Measurements from ENCODE around the gene PFDN2. TPM values are rescaled to one million over a fixed set of nuclear protein-coding genes. Genes with fewer than 3 reads are reported as not detected.

Gene PFDN2, protein sequence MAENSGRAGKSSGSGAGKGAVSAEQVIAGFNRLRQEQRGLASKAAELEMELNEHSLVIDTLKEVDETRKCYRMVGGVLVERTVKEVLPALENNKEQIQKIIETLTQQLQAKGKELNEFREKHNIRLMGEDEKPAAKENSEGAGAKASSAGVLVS
- 100 to 1,000 TPM; 141 to 148 TPM for total RNA-seq

DNA sequence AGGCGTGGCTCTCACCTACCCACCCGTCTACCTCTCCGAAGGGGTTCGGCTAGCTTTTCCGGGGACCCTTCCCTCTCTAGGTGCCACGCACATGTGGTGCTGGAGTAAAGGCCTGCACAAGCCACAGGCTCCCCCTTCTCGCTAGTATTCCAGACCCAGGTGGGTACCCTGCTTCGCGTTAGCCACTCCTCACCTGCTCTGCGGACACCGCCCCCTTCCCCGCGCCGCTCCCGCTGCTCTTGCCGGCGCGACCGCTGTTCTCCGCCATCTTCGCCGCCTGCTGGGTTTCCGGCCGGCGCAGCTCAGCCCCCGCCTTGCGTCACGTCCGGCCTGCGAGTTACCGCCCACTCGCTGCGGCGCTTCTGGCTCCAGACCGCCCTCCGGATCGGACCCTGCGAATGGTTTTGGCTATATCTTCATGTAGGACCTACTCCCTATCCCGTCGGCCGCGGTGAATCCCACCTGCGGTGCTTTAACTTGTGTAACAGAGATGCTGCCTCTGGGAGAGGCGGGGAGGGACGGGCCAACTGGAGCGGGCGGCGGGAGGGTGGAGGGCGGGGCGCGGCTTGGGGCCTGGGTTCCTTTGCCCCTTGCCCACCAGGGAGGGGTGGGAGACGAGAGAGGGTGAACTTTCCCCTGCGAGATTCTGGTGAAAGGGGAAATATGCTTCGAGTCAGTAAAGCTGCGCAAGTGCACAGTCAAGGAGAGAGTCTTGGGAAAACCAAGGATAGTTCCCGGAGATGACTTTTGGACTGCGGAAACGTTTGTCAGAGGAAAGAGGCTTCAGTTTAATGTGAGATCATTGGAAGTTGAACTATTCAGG is at the start of gene PFDN2, which contains the start of gene NIT1:
TSS of gene PFDN2 (minus strand) at position 279 of the 823 bp plus-strand sequence. CDS start at position 268, 11 bp downstream.
TSS of gene NIT1 (plus strand) at position 347 of the 823 bp plus-strand sequence. CDS start at position 419, 72 bp downstream.
- H3K27me3 Mint-ChIP-seq: no peaks in the 10 kb centered on the region
- H3K36me3 Mint-ChIP-seq: peaks cover 61% of the 10 kb centered on the region
- H3K4me1 Mint-ChIP-seq: peaks cover 72% of the 10 kb centered on the region
- H3K9me3 Mint-ChIP-seq: no peaks in the 10 kb centered on the region
- H3K27ac Mint-ChIP-seq: peak within 1 kb of the TSS; percentile 90
- DNase-seq: peak; percentile 92
- peak within 1 kb of the TSS; percentile 93 for H3K4me3 Mint-ChIP-seq

DNA sequence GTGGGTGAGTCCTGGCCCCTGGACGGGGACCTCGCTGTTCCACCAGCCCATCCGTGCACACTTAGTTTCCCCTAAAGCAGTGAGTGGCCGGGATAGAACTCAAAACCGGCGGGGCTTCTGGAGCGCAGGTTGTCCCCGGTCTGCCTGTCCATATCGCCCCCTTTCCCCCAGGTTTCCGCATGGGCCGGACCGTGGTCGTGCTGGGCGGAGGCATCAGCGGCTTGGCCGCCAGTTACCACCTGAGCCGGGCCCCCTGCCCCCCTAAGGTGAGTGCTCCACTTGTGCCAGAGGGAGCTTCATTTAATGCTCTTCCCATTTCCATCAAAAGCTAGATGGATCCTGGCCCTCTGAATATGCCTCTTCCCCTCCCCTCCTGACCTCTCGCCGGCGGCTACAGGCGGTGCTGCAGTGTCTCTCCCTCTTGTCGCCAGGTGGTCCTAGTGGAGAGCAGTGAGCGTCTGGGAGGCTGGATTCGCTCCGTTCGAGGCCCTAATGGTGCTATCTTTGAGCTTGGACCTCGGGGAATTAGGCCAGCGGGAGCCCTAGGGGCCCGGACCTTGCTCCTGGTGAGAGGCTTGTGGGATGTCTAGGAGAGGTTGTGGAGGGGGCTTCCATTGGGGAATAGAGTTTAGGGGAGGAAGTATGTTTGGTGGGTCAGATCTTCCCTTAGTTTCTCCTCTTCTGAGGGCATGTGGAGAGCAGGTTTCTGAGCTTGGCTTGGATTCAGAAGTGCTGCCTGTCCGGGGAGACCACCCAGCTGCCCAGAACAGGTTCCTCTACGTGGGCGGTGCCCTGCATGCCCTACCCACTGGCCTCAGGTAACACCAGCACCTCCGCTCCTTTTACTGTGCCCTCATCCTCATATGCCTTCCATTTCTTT is 49.1 kb upstream of the PFDN2 start:
- Mint-ChIP-seq H3K9me3 (no peaks in the 10 kb centered on the region), H3K4me1 (peaks cover 32% of the 10 kb centered on the region), H3K36me3 (peaks cover 20% of the 10 kb centered on the region), H3K27ac (peak overlapping the region; percentile 94), H3K4me3 (peak overlapping the region; percentile 88), H3K27me3 (no peaks in the 10 kb centered on the region)
- DNase-seq: no peak

DNA sequence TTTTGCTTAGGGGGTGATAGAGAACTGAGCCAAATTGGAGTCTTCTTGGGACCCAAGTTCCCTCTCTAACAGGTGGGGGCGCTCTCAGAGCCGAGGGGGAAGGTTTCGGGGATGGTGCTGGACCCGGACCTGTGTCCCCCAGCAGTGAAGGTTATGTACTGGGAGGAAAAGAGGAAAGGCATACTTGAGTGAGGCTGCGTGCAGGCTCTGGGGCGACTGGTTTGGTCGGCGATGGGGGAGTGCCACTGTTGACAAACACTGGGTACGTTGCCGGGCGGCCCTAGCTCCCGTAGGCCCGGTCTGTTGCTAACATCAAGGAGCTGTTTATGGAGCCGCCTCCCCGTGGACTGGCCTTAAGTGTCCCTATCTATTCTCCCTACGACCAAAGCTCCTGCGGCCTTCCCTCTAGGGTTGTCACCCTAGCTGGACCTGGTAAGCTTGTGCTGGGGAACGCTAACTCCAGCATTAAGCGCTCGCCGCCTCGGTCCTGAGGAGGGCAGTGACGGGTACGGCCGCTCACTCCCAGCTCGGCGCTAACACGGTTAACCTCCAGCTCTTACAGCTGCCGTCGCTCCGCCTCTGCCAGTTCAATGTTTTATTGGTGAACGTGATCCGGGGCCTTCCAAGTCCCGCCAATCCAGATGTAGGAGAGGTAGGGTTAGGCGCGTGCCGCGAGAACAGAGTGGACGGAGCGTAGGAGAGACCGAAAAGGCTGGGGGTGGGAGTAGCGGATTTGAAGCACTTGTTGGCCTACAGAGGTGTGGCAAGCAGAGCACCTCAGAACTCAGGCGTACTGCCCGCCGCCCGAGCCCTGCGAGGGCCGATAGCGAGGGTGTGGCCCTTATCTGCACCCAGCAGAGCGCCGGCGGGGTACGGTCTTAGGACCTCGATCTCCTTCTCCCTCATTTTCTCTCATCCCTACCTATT is 48.2 kb upstream of the PFDN2 start, which contains the start of gene PPOX:
TSS of gene PPOX (plus strand) at position 685 of the 927 bp plus-strand sequence. CDS start 422 bp downstream, outside the sequence.
- Mint-ChIP-seq H3K27me3 (no peaks in the 10 kb centered on the region), H3K9me3 (no peaks in the 10 kb centered on the region), H3K36me3 (peaks cover 18% of the 10 kb centered on the region), H3K27ac (peak within 1 kb of the TSS; percentile 94), H3K4me3 (peak within 1 kb of the TSS; percentile 88), H3K4me1 (peaks cover 37% of the 10 kb centered on the region)
- peak; percentile 93 for DNase-seq

DNA sequence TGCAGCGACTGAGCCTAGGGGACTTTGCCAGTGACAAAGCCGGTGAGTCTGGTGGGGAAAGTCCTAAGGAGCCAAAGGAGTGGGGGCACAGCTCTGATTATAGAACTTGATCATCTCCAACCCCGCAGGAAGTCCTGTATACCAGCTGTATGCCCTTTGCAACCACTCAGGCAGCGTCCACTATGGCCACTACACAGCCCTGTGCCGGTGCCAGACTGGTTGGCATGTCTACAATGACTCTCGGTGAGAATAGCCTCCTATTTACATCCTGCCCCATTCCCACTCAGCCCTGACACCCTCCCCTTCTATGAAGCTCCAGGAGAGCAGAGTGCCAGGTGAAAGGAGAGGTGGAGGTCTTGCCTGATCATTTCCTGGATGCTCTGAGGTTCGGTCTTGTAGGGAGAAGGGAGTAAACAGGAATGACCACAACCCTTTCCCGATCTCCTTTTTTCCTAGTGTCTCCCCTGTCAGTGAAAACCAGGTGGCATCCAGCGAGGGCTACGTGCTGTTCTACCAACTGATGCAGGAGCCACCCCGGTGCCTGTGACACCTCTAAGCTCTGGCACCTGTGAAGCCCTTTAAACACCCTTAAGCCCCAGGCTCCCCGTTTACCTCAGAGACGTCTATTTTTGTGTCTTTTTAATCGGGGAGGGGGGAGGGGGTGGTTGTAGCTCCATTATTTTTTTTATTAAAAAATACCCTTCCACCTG is 47.2 kb upstream of the PFDN2 start:
- peak overlapping the region; percentile 94 for H3K27ac Mint-ChIP-seq
- no peak overlapping the region for H3K4me3 Mint-ChIP-seq
- no peaks in the 10 kb centered on the region for H3K27me3 Mint-ChIP-seq
- peaks cover 18% of the 10 kb centered on the region for H3K36me3 Mint-ChIP-seq
- DNase-seq: no peak
- H3K9me3 Mint-ChIP-seq: no peaks in the 10 kb centered on the region
- peaks cover 44% of the 10 kb centered on the region for H3K4me1 Mint-ChIP-seq

DNA sequence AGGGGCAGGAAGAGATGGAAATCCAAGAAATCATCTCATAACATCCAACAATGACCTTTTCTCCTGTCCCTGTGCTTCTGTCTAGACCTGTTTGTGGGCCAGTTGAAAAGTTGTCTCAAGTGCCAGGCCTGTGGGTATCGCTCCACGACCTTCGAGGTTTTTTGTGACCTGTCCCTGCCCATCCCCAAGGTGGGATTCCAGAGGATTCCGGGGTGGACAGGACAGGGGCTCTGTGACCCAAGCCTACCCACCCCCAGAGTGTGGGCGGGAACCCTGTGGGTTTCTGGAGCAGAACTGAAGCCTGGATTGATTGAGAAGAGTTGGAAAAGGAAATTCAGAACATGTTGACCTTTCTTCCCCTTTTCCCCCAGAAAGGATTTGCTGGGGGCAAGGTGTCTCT is 46.0 kb upstream of the PFDN2 start:
- Mint-ChIP-seq H3K27ac (peak overlapping the region; percentile 17), H3K4me1 (peaks cover 44% of the 10 kb centered on the region), H3K4me3 (no peak overlapping the region), H3K9me3 (no peaks in the 10 kb centered on the region), H3K36me3 (peaks cover 16% of the 10 kb centered on the region), H3K27me3 (no peaks in the 10 kb centered on the region)
- DNase-seq: no peak

DNA sequence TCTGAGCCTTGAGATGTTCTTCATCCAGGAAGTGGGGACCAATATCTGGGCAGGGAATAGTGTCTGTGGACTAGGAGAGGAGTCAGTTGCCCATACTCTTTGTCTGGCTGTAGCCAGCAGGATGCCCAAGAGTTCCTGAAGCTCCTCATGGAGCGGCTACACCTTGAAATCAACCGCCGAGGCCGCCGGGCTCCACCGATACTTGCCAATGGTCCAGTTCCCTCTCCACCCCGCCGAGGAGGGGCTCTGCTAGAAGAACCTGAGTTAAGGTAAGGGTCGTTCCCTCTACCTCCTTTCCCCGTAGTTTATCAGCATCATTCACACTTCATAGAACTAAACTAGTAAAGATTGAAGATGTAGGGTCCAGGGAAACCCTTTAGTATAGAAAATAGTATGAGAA is 45.0 kb upstream of the PFDN2 start:
- Mint-ChIP-seq H3K4me3 (no peak overlapping the region), H3K9me3 (no peaks in the 10 kb centered on the region), H3K27me3 (no peaks in the 10 kb centered on the region), H3K36me3 (peaks cover 16% of the 10 kb centered on the region), H3K27ac (no peak overlapping the region), H3K4me1 (peaks cover 47% of the 10 kb centered on the region)
- DNase-seq: no peak

DNA sequence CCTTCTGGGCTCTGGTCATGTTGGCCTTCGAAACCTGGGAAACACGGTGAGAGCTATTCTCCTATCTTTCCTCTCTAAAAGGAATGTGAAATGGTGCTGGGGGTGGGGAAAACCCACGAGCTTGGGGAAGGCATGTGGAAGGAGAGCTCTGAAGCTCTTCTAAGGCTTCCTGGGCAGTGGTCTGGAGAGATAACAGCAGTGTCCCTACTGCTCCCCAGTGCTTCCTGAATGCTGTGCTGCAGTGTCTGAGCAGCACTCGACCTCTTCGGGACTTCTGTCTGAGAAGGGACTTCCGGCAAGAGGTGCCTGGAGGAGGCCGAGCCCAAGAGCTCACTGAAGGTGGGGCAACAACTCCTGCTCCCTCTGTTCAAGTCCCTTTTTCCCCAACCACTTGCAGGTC is 44.2 kb upstream of the PFDN2 start:
- peaks cover 18% of the 10 kb centered on the region for H3K36me3 Mint-ChIP-seq
- peaks cover 42% of the 10 kb centered on the region for H3K4me1 Mint-ChIP-seq
- peak overlapping the region; percentile 13 for H3K27ac Mint-ChIP-seq
- H3K27me3 Mint-ChIP-seq: no peaks in the 10 kb centered on the region
- no peaks in the 10 kb centered on the region for H3K9me3 Mint-ChIP-seq
- no peak overlapping the region for H3K4me3 Mint-ChIP-seq
- no peak for DNase-seq

DNA sequence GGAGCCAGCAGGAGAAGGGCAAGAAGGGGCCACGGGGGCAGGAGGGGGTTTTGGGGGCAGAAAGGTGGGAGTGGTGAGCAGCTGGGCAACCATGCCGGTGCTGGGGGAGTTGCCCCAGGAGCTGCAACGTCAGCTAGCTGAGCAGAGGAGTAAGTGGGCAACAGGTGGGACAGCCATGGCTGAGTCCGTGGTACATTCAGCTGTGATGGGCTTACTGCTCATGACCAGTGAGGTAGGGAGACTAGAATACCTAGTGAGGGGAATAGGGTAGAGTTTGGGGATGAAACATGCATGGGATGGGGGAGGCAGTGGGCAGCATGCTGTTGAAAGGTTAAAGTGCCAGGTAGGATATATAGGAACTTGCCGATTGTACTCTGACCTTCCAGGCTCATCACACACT is 43.8 kb upstream of the PFDN2 start:
- Mint-ChIP-seq H3K27ac (peak overlapping the region; percentile 13), H3K4me1 (peaks cover 40% of the 10 kb centered on the region), H3K36me3 (peaks cover 18% of the 10 kb centered on the region), H3K9me3 (no peaks in the 10 kb centered on the region), H3K4me3 (no peak overlapping the region), H3K27me3 (no peaks in the 10 kb centered on the region)
- DNase-seq: no peak

DNA sequence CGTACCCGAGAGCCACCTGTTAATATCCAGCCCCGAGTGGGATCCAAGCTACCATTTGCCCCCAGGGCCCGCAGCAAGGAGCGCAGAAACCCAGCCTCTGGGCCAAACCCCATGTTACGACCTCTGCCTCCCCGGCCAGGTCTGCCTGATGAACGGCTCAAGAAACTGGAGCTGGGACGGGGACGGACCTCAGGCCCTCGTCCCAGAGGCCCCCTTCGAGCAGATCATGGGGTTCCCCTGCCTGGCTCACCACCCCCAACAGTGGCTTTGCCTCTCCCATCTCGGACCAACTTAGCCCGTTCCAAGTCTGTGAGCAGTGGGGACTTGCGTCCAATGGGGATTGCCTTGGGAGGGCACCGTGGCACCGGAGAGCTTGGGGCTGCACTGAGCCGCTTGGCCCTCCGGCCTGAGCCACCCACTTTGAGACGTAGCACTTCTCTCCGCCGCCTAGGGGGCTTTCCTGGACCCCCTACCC is 42.9 kb upstream of the PFDN2 start:
- Mint-ChIP-seq H3K4me1 (peaks cover 41% of the 10 kb centered on the region), H3K27ac (no peak overlapping the region), H3K36me3 (peaks cover 20% of the 10 kb centered on the region), H3K9me3 (no peaks in the 10 kb centered on the region), H3K27me3 (no peaks in the 10 kb centered on the region), H3K4me3 (peak overlapping the region; percentile 84)
- DNase-seq: no peak

DNA sequence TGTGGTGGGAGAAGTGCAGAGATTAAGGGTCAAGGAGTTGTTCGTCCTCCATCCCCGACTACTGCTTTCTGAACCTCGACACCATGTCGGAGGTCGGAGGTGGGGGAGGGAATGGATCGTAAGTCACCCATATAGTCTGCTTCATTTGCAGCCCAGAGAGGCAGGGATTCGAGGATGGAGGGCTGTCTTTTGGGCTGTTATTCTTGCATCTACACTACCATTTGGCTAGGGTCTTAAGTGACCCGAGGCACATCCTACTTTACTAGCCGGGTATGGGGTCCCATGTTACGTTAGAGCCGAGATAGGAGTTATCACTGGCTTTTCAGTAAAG is 42.0 kb upstream of the PFDN2 start:
- no peak for DNase-seq

DNA sequence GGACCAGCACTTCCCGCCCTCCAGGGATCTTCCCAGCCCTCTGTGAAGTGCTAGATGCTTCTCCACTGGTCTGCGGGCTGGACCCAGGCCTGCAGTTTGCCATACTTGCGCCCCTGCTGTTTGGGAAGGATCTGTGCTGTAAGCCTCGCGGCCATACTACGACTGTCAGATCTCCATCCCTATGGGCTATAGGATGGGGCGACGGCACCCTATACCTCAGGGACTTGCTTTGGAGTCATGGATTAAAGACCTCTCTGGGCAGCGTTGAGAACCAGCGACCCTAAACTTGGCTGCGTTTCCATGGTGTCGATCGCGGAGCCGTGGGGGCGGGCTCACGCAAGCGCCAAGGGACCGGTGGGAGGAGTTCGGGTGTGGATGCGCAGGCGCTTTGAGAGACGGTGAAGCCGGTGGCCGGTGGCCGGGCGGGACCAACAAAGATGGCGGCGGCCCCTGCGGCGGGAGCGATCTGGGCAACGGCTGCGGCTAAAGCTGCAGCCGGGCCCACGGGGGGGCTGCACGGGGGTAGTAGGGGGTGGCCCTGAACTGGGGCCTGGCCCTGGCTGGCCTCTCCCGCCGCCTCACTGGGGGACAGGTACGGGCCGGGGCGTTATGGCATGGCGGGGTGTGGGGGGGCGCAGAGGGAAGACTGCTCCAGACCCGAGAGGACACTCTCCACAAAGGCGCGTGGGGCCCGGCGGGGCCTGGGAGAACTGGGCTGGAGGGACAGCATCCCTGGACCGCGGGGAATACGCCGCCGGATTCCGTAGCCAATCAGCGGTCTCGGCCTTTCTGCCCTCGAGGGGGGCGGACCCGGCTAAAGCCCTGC is 41.5 kb upstream of the PFDN2 start, which contains the start of gene USP21:
TSS of gene USP21 (plus strand) at position 414 of the 826 bp plus-strand sequence. CDS start 1,141 bp downstream, outside the sequence.
- Mint-ChIP-seq H3K4me1 (peaks cover 40% of the 10 kb centered on the region), H3K4me3 (peak within 1 kb of the TSS; percentile 84), H3K9me3 (no peaks in the 10 kb centered on the region), H3K36me3 (peaks cover 18% of the 10 kb centered on the region), H3K27ac (peak within 1 kb of the TSS; percentile 86), H3K27me3 (no peaks in the 10 kb centered on the region)
- DNase-seq: peak; percentile 92

More for the DNA sequence above, 42.0 kb upstream of the PFDN2 start:
- Mint-ChIP-seq H3K27me3 (no peaks in the 10 kb centered on the region), H3K4me1 (peaks cover 40% of the 10 kb centered on the region), H3K9me3 (no peaks in the 10 kb centered on the region), H3K4me3 (peak overlapping the region; percentile 84), H3K36me3 (peaks cover 22% of the 10 kb centered on the region), H3K27ac (peak overlapping the region; percentile 86)

DNA sequence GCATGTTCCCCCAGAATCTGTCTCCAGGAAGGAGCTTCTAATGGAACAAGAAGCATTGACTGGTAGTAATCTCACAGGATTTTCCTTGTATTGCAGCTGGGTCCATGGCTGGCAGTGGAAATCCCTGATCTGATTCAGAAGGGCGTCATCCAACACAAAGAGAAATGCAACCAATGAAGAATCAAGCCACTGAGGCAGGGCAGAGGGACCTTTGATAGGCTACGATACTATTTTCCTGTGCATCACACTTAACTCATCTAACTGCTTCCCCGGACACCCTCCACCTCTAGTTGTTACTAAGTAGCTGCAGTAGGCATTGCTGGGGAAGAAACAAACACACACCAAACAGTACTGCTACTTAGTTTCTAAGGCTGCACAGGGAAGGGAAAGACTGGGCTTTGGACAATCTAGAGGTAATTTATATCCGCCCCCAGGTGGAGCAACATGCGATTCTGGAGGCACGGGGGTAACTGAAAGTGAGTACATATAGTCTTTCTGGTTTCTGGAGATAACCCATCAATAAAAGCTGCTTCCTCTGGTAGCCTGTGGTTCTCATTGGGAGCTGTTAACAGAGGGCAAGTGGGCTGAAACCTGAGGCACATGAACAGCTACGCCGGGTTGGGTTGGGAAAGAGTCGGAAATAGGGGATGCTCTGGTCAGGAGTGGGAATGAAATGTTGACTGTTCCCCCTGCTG is 40.6 kb upstream of the PFDN2 start:
- DNase-seq: no peak
- H3K27me3 Mint-ChIP-seq: no peaks in the 10 kb centered on the region
- H3K27ac Mint-ChIP-seq: peak overlapping the region; percentile 86
- peak overlapping the region; percentile 84 for H3K4me3 Mint-ChIP-seq
- peaks cover 16% of the 10 kb centered on the region for H3K36me3 Mint-ChIP-seq
- H3K9me3 Mint-ChIP-seq: no peaks in the 10 kb centered on the region
- peaks cover 40% of the 10 kb centered on the region for H3K4me1 Mint-ChIP-seq

Data from activated naive CD8-positive, alpha-beta T cell treated with anti-CD3 and anti-CD28 coated beads for 36 hours (primary cell).